CD4-positive, alpha-beta T cell treated with Interleukin-1 beta for 1 hour (primary cell): ENCODE measurements around the gene LEPROT.

ENCODE experiments used
- DNase-seq, 2 donors: peaks; one replicate each; pipeline ENCODE4 v3.0.0-alpha.2; 2020 to 2022

LEPROT gene

GRCh38 chr1:65412984-65413375, 7.5 kb upstream of the LEPROT start:
- DNase-seq: no peak

DNA sequence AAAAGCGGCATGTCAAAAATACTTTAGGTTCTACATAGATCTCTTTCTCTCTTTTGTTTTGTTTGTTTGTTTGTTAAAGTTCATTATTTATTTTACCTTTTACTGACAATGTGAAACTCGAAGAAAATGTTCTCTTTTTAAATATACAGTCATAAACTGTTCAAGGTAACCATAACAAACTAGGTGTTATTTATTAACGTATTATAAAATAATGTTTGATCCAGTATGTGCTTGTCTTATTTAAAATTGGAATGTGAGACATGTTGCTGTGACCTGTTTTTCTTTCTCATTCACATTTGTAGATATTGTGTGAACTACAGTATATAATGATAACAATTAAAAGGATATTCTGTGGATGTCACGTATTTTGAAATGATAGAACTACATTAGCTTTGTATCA, 5.9 kb upstream of the LEPROT start:
- DNase-seq: no peak

GRCh38 chr1:65416767-65417166, 3.7 kb upstream of the LEPROT start:
- no peak for DNase-seq

GRCh38 chr1:65417729-65418128, 2.7 kb upstream of the LEPROT start:
- no peak for DNase-seq

DNA sequence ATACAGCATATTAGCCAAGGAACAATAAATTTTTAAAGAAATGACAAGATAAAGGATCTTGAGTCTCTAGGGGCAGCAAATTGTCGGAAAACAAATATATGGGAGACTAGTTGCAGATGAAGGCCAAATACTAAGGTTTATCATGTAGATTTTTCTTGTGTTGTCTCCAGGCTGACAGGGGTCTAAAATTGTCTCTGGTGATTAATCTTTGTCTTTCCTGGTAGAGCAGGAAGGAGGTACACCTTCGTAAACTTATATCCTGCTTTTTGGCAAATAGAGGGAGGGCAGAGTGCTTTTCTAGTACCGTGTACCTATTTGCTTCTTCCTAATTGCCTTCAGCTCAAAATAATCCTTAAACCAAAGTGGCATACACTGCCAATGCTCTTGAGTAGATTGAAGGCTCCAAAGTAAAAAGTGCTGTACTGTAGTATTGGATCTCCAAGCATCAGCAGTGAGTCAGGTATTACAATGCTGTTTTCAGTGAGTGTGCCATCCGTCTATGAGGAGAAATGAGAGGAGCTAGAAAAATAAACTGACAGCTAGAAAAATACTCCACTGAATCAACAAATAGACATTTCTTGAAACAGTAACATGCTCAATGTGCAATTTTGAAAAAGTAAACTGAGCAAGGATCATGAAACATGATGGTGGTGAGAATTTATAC, 1.8 kb upstream of the LEPROT start:
- DNase-seq: no peak

DNA sequence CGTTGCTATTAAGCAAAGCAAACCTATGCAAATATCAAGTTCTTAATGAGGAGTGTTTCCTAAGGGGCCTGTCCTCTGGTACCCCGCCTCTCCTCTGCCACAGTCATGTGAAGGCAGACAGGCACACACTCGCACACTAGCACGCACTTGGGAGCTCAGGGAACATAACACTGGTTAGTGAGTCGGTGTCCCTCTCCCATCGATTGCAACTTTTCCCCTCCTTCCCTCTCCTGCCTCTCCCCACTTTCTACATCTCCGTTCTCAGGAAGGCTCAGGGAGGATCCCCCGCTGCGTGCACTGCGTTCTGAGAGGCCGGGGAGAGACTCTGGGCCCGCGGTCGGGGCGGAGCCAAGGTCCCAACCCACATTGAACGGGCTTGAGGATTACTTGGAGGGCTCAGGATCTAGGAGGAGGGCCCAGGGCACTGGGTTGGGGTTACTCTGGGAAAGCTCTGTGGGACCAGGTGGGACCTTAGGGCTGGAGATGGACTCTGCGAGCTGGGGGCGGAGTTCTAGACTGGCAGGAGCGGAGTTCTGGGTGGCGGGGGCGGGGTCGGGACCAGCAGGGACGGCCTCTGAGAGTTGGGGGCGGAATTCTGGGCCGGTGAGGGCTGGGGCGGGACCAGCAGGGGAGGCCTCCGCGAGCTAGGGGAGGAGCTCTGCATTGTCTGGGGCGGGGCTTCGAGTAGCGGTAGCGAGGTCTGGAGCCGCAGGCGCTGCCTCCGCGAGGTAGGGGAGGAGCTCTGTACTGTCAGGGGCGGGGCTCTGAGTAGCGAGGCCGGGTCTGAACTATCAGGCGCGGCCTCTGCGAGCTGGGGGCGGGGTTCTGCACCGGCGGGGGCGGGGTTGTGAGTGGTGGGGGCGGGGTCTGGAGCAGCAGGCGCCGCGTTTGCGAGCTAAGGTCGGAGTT, 533 bp upstream of the LEPROT start:
- peak; percentile 98 to 99 for DNase-seq

- no peak for DNase-seq
Observed at GRCh38 chr1:65421351-65422025, 1.0 kb downstream of the LEPROT start.

DNA sequence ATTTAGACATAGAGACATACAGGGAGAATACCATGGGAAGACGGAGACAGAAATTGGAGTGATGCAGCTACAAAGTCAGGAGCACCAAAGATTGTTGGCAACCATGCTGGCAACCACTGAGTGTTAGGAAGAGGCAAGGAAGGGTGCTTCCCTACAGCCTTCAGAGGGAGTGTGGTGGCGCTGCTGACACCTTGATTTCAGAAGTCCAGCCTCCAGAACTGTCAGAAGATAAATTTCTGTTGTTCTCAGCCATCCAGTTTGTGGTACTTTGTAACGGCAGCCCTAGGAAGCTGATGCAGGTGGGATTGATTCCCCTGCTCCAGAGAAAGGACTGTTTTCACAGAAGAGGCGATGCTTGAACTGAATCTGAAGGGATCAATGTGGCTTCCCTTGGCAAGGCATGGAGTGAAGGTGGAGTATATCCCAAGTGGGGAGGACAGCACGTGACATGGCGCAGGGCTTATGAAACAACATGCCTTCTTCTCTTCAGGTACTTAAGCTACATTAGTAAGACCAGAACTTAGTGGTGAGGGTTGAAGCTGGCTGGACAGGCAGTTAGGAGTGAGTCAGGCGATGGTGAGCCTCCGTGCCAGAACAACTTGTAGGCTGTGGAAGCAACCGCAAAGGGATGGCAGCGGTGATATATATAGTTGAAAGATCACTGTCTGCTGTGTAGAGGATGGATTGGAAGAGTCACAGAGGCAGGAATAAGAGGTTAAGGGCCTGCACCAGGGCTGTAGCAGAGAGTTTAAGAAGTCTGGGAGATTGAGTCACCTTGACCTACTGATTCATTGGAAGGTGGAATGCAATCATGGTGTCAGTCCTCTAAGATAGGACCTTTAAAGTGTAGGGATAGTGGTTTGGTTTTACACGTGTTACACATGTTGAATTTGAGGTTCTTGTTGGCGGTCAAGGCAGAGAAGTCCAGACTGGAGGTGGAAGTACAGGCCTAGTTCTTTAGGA, 2.1 kb downstream of the LEPROT start:
- DNase-seq: no peak

DNA sequence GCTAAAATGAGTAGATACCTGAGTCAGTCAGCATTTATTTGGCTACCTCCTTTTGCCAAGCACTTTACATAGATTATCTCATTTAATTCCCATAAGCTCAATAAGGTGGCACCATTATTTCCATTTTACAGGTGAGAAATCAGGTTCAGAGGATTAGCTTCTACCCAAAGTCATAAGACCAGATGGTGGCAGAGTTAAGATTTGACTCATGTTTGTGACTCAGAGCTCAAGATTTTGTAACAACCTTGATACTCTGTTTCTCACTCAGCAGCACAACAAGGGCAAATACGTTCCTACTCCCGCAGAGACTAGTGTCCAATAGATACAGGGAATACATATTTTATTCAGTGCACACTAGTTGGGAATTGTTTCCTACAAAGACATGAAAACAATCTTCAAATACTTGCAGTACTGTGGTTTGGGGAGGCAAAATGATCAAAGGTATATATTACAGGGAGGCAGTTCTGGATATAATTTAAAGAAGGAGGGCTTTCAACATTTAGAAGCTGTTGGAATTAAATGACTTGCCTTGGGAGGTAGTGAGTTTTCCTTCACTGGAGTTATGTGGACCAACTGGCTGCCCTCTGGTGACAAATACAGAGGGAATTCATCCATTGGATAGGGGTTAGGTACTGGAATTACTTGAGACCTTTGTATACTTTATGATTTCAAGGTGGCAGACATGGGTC, 3.6 kb downstream of the LEPROT start:
- DNase-seq: no peak

- no peak for DNase-seq
Observed at GRCh38 chr1:65424573-65424889, 4.1 kb downstream of the LEPROT start.

GRCh38 chr1:65425006-65425405, 4.5 kb downstream of the LEPROT start:
- no peak for DNase-seq

DNA sequence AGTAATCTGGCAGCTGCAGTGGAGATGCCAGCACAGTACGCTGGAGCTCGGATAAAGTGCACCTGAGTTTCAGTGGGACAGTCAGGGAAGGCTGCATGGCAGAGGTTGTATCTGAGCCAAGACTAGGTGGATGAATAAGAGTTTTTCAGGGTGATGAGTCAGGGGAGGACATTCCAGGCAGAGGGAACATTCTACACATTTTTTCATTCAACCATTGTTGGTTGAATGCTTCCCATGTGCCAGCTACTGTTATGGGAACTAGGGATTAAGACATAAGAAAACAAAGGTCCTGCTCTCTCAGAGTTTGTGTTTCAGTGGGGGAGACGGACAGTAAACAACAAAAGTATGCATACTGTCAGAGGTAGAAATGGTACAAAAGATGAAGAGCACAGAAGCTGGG, 5.2 kb downstream of the LEPROT start:
- no peak for DNase-seq

DNA sequence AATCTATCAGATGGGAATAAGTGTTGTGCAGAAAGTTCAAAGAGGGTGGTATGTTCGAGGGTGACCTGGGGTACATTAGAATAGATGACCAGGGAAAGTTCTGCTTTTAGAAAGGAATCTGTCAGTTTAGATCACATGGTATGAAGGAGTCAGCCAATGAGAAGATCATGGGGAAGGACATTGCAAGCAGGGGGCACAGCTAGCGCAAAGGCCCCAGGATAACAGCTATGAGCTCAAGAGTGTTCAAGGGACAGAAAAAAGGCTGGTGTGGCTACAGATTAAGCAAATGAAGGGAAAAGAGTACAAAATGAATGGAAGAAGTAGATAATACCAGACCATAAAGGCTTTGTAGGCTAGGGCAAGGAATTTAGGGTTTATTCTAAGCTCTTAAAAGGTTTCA, 8.6 kb downstream of the LEPROT start:
- no peak for DNase-seq

GRCh38 chr1:65429806-65430205, 9.3 kb downstream of the LEPROT start:
- no peak for DNase-seq

GRCh38 chr1:65431111-65431705, 10.7 kb downstream of the LEPROT start:
- peak in 1 of 2 donors; percentile 34 for DNase-seq

GRCh38 chr1:65432918-65433317, 12.4 kb downstream of the LEPROT start:
- no peak for DNase-seq

- DNase-seq: no peak
Observed at GRCh38 chr1:65434255-65434654, 13.8 kb downstream of the LEPROT start.

DNA sequence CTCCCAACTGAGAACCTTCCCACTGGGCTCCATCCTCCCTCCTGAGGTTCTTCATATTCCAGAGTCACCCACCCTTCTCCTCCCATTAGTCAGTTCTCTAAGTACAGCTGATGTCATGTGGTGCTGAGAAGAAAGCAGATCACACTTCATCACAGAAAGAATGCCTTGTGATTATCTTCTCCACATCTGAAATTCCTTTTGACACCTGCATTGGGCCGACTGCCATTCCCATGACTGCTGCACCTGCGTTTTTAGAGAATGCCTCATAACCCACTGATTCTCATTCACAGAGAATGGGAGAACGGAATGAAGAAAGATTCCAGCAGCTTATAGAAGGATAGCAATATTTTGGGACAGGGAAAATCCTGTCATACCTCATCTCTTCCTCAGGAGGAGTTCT, 14.3 kb downstream of the LEPROT start:
- DNase-seq: no peak

DNA sequence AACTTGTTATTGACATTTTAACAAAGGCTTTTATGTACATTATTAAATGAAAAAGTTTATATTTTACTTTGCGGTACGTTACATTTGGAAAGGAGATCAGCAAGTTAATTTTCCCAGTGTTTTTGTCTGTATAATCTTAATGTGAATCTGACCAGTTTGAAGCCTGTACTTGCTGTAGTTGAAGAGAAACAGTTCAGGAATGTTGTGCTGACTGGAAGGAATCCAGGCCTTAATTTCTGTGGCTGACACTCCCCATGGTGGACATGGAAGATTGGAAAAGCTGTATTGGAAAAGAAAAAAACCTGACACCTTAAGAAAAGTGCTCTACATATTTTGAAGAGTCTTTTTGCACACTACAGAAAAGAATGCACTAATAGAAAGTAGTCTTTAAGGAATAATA, 15.5 kb downstream of the LEPROT start:
- DNase-seq: no peak

- no peak for DNase-seq
Observed at GRCh38 chr1:65437616-65438015, 17.1 kb downstream of the LEPROT start.

DNA sequence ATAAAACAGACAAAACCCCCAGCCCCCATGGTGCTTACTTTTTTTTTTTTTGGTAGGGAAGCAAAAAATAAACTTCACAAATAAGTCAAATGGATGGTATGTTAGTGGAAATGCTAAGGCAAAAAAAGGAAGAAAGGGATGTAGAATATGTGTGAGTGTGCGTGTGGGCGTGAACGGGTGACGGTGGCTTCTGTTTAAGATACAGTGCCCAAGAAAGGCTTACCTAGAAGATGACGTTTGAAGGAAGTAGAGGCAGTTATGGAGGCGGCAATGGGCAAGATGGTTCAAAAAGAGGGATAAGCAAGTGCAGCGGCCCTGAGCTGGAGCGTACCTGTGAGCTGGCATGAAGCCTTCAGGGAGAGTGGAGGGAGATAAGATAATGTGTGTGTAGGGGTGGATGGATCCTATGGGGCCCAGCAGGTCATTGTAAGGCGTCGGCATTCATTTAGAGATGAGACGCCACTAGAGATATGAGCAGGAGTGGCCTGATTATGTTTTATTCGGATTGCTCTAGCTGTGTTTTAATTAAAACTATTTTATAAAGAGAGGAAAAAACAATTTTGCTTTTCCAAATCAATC, 19.9 kb downstream of the LEPROT start:
- DNase-seq: no peak
